DMS153 treated with DMSO at 0.1 percent for 48 hours (cell line): ENCODE data around the gene TMEM61.
"Not testable (repeated sequence)": the region's sequence is repeated elsewhere in the genome, so short reads cannot be mapped to it uniquely, and the experiment has no call there.

Experiments used
- DNase-seq: peaks from one replicate; lab custom pipeline; 2025; ENCODE audit not compliant: unreplicated experiment; lab: John Stamatoyannopoulos, UW

TMEM61 gene

DNA sequence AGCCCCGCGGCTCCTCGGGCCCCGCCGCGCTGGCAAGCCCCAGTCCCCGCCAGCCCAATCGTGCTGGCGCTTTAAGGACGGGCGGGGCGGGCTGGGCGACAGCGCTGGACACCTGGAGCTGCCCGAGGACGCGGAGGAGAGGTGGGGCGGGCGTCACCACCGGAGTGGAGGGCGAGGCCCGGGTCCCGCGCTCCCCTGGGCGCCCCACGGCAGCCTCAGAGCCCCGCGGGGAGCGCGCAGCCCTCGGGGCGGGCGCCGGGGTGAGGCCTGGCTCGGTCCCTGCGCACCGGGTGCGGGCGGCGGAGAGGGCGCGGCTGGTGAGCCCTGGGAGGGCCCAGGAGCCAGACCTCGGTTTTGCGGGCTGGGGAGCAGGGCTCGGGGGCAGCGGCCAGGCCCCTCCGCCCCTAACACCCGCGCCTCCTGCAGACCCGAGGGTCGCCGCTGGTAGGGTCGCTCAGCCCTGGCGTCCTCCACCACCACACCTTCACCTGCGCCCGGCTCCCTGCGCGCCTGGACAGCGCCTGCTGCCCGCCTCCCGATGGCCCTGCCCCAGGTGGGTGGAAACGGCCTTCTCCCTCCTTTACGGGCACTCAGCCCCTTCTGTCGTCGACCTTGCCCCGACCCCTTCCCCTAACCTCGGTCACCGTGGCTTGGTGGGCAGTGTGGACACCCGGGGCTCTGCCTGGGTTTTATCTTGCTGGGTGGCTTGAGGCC is at the start of gene TMEM61:
Gene TMEM61 (plus strand): TSS at position 101 of the 714 bp plus-strand sequence. CDS start 438 bp downstream, at position 539.
- no peak for DNase-seq

GRCh38 chr1:54931275-54931840 is 49.1 kb upstream of the TMEM61 start:
- DNase-seq: no peak

GRCh38 chr1:54934081-54934480 is 46.3 kb upstream of the TMEM61 start:
- DNase-seq: not testable (repeated sequence)

GRCh38 chr1:54934869-54935268 is 45.6 kb upstream of the TMEM61 start:
- no peak for DNase-seq

DNA sequence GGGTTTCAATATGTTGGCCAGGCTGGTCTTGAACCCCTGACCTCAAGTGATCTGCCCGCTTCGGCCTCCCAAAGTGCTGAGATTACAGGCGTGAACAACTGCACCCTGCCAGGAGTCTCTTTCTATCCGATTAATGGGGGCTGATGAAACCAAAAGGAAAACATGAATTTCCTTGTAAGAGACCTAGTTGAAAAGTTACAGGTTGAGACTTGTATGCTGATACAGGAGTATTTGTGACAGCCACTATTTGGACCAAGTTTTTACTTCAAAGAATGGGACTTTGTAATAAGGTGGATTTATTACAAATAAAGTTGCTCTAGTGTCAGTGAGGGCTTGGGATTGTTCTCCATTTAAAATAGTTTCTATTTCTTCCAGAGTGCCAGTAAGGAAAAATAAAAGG is 43.6 kb upstream of the TMEM61 start:
- no peak for DNase-seq

DNA sequence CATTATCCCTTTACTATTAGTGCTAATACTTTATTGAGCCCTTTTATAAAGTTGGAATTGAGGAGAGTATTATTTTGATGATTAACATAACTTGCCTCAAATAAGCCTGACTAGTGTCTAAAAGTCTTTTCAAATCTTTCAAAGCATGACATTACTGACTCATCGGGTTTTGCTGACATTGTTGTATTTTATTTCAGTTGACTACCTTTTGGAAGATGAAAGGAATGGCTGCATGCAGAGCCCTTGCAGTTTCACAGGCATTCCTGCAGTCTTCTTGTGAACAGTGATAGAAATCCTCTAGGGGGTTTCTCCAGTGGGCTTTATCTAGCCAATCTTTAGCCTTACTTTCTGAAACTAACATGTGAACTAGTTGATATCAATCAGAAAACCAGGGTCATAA is 43.0 kb upstream of the TMEM61 start:
- no peak for DNase-seq

DNA sequence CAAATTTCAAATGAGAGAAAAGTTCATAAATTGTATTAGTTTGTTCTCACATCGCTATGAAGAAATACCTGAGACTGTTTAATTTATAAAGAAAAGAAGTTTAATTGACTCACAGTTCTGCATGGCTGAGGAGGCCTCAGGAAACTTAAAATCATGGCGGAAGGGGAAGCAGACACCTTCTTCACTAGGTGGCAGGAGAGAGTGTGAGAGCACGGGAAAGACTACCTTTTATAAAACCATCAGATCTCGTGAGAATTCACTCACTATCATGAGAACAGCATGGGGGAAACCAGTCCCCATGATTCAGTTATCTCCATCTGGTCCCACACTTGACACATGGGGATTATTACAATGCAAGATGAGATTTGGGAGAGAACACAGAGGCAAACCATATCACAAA is 41.5 kb upstream of the TMEM61 start:
- not testable (repeated sequence) for DNase-seq

DNA sequence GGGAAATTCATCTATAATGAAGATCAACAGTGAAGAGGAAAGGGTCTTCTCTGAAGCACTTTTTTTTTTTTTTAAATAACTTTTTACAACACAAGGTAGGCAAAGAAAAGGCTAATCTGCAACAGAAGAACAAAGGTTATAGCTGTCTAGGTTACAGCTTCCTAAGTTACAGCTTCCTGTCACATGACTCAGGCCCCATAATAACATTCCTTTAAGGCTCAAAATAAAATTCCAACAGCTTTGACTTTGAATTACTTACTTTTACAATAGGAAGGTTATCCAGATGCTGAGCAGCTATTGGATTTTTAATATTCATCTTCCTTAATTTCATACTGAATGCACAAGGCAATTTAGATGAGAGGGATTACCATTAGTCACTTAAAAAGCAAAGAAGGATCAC is 40.4 kb upstream of the TMEM61 start:
- DNase-seq: no peak

DNA sequence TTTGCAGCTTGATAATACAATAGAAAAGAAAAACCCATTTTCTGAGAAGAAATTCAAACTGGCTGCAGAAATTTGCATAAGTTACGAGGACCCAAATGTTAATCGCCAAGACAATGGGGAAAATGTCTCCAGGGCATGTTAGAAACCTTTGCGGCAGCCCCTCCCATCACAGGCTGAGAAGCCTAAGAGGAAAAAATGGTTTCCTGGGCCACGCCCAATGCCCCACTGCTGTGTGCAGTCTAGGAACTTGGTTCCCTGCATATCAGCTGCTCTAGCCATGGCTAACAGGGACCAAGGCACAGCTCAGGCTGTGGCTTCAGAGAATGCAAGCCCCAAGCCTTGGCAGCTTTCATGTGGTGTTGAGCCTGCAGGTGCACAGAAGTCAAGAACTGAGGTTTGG is 37.5 kb upstream of the TMEM61 start:
- no peak for DNase-seq

DNA sequence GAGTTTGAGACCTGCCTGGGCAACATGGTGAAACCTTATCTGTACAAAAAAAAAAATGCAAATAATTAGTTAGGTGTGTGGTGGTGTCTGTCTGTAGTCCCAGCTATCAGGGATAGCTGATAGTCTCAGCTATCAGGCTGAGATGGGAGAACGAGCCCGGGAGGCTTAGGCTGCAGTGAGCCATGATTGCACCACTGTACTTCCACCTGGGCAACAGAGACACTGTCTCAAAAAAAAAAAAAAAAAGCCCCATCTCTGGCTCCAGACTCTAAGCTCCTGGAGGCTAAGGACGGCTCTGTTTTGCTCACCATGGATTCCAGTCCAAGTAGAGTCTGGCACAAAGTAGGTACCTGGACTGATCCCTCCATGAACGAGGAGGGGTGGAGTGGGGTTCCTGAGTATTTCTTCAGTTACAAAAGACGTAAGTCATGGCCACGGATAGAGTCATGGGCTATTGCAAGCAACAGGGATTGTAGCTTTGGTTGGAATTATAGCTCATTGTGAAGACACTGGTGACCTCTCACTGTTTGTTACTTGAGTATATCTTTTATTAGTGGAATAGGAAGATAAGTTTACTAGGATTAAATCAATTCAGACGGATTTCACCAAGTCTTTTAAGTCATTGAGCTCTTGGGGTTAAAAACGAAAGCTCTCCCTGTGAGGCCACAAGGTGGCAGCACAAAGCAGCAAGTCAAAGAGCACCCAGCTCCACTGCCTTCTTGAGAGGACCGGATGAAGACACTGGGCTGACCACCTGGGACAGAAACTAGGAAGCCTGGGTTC is 35.6 kb upstream of the TMEM61 start:
- peak; percentile 56 for DNase-seq

DNA sequence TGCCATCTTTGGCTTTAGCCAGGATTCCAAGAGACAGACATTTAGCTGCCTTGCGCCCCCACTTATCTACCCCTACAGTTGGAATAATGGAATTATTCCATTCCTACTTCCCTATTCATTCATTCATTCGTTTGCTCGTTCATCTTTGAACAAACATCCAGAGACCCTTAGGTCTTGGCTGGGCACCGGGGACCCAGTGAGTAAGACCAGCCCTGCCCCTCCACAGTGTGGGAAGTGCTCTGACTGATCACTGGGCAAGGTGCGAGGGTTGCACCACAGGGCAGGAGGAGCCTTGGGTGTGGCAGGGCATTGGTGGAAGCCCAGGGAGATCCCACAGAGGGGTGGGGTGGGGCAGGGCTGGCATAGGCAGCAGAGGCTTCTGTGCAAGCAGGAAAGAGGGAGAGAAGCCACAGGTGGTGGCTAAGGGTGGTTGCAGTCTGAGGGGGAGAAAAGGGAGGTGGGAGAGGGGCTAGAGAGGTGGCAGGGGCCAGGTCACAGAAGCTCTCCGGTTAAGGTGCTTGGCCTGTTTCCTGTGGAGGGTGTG is 35.0 kb upstream of the TMEM61 start:
- no peak for DNase-seq

DNA sequence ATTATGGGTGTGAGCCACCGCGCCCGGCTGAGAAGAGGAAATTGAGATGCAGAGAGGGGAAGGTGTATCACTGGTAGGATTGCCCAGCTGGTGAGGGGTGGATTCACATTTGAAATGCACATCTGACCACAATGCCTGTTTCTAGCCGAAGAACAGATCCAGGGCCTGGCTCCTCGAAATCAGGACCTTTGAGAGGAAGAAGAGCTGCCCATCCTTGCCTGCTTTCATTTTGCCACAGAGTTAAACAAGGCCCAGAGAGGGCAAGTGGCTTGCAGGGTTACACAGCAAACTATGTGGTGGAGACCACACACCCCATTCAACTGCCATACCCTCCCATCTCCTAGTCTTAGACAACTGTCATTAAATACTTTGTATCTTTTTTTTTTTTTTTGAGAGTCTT is 32.9 kb upstream of the TMEM61 start:
- no peak for DNase-seq

DNA sequence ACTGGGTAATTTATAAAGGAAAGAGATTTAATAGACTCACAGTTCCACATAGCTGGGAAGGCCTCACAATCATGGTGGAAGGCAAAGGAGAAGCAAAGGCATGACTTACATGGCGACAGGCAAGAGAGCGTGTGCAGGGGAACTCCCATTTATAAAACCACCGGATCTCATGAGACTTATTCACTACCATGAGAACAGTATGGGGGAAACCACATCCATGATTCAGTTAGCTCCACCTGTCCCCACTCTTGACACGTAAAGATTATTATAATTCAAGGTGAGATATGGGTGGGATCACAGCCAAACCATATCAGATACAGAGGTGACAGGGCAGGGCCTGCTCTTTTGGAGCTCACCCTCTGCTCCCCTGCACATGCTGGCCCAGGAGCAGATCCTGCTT is 31.4 kb upstream of the TMEM61 start:
- DNase-seq: no peak

DNA sequence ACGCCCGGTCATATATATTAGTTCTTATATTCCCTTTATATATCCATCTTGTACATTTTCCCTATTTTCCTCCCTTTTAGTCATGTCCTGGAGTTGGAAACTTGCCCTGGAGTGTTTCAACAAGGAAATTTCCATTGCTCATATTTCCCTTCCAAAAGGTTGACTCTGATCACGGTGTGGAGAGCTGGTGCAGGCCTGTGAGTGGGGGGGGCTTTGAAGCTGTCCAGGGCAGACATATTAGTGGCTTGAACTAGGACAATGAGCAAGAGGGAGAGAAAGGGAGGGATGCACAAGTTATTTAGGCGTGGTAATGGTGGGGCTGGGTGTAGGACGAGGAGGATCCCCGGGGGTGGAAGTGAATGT is 30.4 kb upstream of the TMEM61 start:
- DNase-seq: no peak

DNA sequence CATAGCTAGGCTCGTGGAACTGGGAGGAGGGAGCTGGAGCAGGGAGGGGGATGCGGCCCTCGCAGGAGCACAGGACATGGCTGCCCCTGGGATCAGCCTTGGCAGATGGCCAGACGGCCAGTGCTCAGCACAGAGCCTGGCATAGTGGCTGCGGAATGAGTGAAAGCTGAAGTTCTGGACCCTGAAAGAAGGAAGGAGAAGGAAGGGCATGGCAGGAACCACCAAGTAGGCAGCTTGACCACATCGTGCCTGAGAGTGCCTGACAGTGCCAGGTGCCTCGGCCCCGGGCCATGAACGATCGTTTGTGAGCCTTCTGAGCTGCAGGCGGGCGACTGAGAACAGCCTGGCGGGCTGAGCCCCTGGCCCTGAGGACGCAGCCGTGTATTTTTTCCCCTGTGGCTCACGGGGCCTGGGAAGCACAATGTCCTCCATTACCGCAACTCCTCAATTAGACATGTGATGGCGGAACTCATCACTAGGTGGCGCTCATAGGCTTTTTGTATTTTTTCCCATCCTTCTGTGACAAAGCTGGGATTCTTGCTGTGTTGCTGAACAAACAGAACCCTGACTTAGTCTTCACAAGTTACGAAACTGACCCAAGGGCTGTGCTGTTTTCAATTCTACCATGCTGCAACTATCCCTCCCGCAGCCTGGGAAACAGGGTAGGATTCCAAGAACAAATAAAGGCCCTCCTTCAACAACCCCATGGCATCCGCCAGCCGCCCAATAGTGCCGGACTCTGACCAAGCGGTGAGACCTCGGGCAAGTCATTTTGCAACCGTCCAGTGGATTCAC is 29.9 kb upstream of the TMEM61 start:
- DNase-seq: peak; percentile 75

DNA sequence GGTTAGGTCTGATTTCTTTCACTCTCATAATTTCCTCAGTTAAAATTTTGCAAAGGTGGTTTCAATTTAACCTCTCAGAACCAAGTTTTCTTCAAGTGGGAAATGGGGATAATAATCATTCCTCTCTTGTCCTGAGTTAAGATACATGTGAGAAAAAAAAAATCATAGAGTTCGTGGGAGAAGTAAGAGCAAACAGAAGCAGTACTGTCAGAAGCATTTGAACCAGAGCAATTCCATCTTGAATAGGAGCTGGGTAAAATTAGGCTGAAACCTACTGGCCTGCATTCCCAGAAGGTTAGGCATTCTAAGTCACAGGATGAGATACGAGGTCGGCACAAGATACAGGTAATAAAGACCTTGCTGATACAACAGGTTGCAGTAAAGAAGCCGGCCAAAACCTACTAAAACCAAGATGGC is 28.6 kb upstream of the TMEM61 start:
- no peak for DNase-seq

- DNase-seq: no peak
These were observed 27.3 kb upstream of the TMEM61 start for GRCh38 chr1:54952950-54953718.

DNA sequence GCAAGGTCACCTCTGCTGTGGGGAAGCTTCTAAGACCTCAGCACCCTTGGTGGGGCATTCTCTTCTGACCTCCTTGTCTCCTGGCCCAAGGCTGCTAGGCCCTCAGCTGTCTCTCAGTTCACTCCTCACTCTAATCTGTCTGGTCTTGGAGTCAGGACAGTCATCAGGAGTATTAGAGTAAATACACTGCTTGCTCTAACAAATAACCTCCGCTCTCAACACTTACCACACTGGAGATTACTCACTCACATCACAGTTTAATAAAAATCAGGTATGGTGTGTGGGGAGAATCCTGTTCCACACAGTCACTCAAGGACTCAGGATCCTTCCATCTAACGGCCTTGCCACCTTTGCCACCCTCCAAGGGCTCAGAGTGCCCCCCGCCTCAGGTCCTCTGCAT is 26.6 kb upstream of the TMEM61 start:
- no peak for DNase-seq

DNA sequence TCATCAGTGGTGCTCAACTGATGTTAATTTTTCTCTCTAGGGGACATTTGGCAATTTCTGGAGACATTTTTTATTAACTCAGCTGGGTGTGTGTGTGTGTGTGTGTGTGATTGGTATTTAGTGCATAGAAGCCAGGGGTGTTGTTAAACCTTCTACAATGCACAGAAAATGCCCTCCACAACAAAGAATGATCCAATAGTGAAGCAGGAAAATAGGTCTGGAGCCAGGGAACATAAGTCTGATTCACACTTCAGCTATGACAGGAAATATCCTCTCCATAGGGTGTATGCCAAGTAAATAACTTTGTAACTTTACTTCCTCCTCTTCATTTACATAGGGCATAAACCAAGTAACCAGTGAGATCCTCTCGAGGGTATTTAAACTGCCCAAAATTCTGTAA is 25.1 kb upstream of the TMEM61 start:
- peak; percentile 16 for DNase-seq

- no peak for DNase-seq
These were observed 23.7 kb upstream of the TMEM61 start for GRCh38 chr1:54956726-54957125.
